Neural progenitor cell (in vitro differentiated cells): Measurements from ENCODE around the gene SCN10A. TPM values are rescaled to one million over a fixed set of nuclear protein-coding genes. Genes with fewer than 3 reads are reported as not detected.

Experiments used
- DNase-seq: peaks from one replicate; pipeline ENCODE4 v3.0.0-alpha.2; 2016; ENCODE audit warnings: low spot score
- H2AFZ ChIP-seq: fragments of 200-600 bp; sonication (generic); replicated peaks from 2 replicates; pipeline ENCODE4 v1.6.1; 2016; ENCODE audit warnings: antibody characterized with exemption
- H3F3A ChIP-seq: fragments of 200-600 bp; sonication (generic); 2 replicates; pipeline ENCODE4 v1.6.1; 2016; ENCODE audit warnings: antibody characterized with exemption, low read depth
- H3K27ac ChIP-seq: fragments of 200-600 bp; sonication (generic); 2 replicates; pipeline ENCODE4 v1.5.1; 2016; ENCODE audit warnings: mild to moderate bottlenecking
- H3K27me3 ChIP-seq: fragments of 200-600 bp; sonication (generic); 2 replicates; pipeline ENCODE4 v1.6.1; 2016; ENCODE audit warnings: mild to moderate bottlenecking, moderate library complexity
- H3K36me3 ChIP-seq: fragments of 200-600 bp; sonication (generic); 2 replicates; pipeline ENCODE4 v1.5.1; 2016
- H3K4me1 ChIP-seq: fragments of 200-600 bp; sonication (generic); 2 replicates; pipeline ENCODE4 v1.6.1; 2016; ENCODE audit warnings: mixed run types
- H3K4me2 ChIP-seq: fragments of 200-600 bp; sonication (generic); 2 replicates; pipeline ENCODE4 v1.6.1; 2016
- H3K4me3 ChIP-seq: fragments of 200-600 bp; sonication (generic); 2 replicates; pipeline ENCODE4 v1.5.1; 2016
- H3K79me2 ChIP-seq: fragments of 200-600 bp; sonication (generic); 2 replicates; pipeline ENCODE4 v1.6.1; 2016; ENCODE audit warnings: low read depth
- H3K9ac ChIP-seq: fragments of 200-600 bp; sonication (generic); 2 replicates; pipeline ENCODE4 v1.6.1; 2016
- H3K9me3 ChIP-seq: fragments of 200-600 bp; sonication (generic); 2 replicates; pipeline ENCODE4 v1.5.1; 2016; ENCODE audit warnings: low read depth
- H4K20me1 ChIP-seq: fragments of 200-600 bp; sonication (generic); 2 replicates; pipeline ENCODE4 v1.6.1; 2016; ENCODE audit warnings: low read depth
- H3K27ac Mint-ChIP-seq: 3 replicates; pipeline ENCODE4 v1.8.0; 2021; ENCODE audit warnings: mixed read lengths
- H3K27me3 Mint-ChIP-seq: 2 replicates; pipeline ENCODE4 v1.8.0; 2022; ENCODE audit warnings: low read depth, mild to moderate bottlenecking, inconsistent platforms, moderate library complexity, mixed read lengths; ENCODE audit not compliant: insufficient read depth
- H3K36me3 Mint-ChIP-seq: 3 replicates; pipeline ENCODE4 v1.8.0; 2021; ENCODE audit warnings: mixed read lengths
- H3K4me1 Mint-ChIP-seq: 3 replicates; pipeline ENCODE4 v1.8.0; 2021; ENCODE audit warnings: mixed read lengths
- H3K4me3 Mint-ChIP-seq: 3 replicates; pipeline ENCODE4 v1.8.0; 2021; ENCODE audit warnings: mild to moderate bottlenecking, moderate library complexity, mixed read lengths
- H3K9me3 Mint-ChIP-seq: 3 replicates; pipeline ENCODE4 v1.8.0; 2020; ENCODE audit warnings: mixed read lengths
- EZH2 ChIP-seq: fragments of 200-600 bp; sonication (generic); IDR thresholded peaks from 2 replicates; pipeline ENCODE4 v1.6.1; 2017; ENCODE audit warnings: antibody characterized with exemption, mild to moderate bottlenecking, moderate library complexity
- EZH2phosphoT487 ChIP-seq: fragments of 200-600 bp; sonication (generic); IDR thresholded peaks from 2 replicates; pipeline ENCODE4 v1.6.1; 2017; ENCODE audit warnings: antibody characterized with exemption
- total RNA-seq: library from RNA; depleted of rRNA; stranded (reverse); fragments of >200 nt; gene quantifications from 2 replicates; pipeline ENCODE4 v1.2.3, GENCODE V29; 2015; ENCODE audit warnings: low replicate concordance
- TF ChIP-seq, protein P1 (sequence below): fragments of 200-600 bp; sonication (generic); IDR thresholded peaks from 2 replicates; pipeline ENCODE4 v1.5.1; 2017; ENCODE audit warnings: antibody characterized with exemption, mild to moderate bottlenecking

Gene SCN10A
- total RNA-seq, 1 donor from 2014 or later = not detected

DNA sequence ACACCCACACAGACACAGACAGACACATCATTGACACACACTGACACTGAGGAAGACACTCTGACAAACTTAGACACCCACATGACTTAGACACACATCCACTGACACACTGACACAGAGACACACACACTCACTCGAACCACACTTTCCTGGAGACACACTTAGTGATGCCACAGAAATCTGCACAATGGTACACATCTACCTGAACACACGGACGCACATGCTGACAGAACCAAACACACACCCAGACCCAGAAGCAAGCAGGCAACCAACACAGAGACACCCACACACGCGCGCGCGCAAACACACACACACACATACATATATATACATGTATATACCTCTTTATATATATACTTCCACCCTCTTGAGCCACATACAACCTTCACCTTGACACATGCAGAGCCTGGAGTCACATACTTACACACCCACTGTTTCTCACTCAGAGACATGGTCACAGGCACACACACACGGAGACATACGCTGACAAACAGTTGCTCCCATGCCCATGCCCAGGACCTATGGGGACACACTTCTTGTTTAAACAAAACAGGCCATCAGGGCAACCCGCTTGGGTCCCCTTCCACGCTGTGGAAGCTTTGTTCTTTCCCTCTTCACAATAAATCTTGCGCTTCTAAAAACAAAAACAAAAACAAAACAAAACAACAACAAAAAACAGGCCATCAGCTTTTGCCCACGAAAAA is 165.6 kb downstream of the SCN10A start:
- peaks cover 26% of the 10 kb centered on the region for H3K27me3 Mint-ChIP-seq
- peaks cover 5% of the 10 kb centered on the region for H3K4me1 Mint-ChIP-seq
- no peak overlapping the region for H3K4me3 Mint-ChIP-seq
- DNase-seq = no peak
- H3K4me1 ChIP-seq = peaks cover 13% of the 10 kb centered on the region
- peaks cover 21% of the 10 kb centered on the region for H4K20me1 ChIP-seq
- H3K36me3 ChIP-seq = no peaks in the 10 kb centered on the region
- H3K36me3 Mint-ChIP-seq = no peaks in the 10 kb centered on the region
- H3K4me3 ChIP-seq = peak overlapping the region; percentile 86
- H3K9me3 Mint-ChIP-seq = no peaks in the 10 kb centered on the region
- H3K27ac Mint-ChIP-seq = no peak overlapping the region
- H3K9me3 ChIP-seq = no peaks in the 10 kb centered on the region
- H3F3A ChIP-seq = peaks cover 9% of the 10 kb centered on the region
- H3K4me2 ChIP-seq = peak overlapping the region; percentile 94
- H3K27me3 ChIP-seq = peaks cover 70% of the 10 kb centered on the region
- H3K27ac ChIP-seq = no peak overlapping the region
- H3K79me2 ChIP-seq = no peaks in the 10 kb centered on the region
- peak; percentile 24 for TF ChIP-seq EZH2
- TF ChIP-seq, protein P1, sequence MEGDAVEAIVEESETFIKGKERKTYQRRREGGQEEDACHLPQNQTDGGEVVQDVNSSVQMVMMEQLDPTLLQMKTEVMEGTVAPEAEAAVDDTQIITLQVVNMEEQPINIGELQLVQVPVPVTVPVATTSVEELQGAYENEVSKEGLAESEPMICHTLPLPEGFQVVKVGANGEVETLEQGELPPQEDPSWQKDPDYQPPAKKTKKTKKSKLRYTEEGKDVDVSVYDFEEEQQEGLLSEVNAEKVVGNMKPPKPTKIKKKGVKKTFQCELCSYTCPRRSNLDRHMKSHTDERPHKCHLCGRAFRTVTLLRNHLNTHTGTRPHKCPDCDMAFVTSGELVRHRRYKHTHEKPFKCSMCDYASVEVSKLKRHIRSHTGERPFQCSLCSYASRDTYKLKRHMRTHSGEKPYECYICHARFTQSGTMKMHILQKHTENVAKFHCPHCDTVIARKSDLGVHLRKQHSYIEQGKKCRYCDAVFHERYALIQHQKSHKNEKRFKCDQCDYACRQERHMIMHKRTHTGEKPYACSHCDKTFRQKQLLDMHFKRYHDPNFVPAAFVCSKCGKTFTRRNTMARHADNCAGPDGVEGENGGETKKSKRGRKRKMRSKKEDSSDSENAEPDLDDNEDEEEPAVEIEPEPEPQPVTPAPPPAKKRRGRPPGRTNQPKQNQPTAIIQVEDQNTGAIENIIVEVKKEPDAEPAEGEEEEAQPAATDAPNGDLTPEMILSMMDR = no peak
- no peak overlapping the region for H3K9ac ChIP-seq
- H2AFZ ChIP-seq = no peak overlapping the region

DNA sequence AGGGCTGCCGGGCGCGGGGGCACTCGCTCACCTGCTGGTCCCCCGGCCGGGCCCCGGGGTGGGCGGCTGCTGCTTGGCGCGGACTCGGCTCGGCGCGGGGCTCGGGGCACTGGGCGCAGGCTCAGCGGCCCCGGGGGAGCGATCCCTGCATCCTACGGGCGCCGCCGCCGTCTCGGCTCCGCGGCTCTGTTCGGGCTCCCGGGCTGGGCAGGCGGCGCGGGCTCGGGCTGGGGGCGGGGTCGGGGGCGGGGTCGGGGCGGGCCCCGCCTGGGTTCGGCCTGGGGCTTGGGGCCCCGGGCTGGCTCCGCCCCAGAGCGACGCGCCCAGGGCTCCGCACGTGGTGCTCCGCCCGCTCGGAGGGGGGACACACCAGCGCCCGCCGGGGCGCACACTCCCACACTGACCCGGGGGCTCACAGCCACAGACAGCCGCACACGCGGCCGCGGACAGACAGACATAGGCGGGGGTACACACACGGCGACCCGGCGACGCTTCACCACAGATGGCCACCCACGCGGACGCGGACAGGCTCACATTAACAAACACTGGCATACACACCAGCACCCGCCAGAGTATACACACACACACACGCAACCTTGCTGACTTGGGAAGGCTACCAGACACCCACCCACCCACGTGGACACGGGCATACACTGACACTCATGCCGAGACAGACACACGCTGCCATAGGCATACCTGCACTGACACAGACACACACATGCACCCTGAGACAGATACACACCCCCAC is 166.3 kb downstream of the SCN10A start, which contains the start of gene SCN5A:
Gene SCN5A, minus strand, starts transcription at position 188 of the 748 bp plus-strand sequence. CDS start 16,380 bp downstream, outside the sequence.
- Histone ChIP-seq H3K36me3 (no peaks in the 10 kb centered on the region), H3K27me3 (peaks cover 70% of the 10 kb centered on the region)
- H3K4me3 Mint-ChIP-seq = peak within 1 kb of the TSS; percentile 50

DNA sequence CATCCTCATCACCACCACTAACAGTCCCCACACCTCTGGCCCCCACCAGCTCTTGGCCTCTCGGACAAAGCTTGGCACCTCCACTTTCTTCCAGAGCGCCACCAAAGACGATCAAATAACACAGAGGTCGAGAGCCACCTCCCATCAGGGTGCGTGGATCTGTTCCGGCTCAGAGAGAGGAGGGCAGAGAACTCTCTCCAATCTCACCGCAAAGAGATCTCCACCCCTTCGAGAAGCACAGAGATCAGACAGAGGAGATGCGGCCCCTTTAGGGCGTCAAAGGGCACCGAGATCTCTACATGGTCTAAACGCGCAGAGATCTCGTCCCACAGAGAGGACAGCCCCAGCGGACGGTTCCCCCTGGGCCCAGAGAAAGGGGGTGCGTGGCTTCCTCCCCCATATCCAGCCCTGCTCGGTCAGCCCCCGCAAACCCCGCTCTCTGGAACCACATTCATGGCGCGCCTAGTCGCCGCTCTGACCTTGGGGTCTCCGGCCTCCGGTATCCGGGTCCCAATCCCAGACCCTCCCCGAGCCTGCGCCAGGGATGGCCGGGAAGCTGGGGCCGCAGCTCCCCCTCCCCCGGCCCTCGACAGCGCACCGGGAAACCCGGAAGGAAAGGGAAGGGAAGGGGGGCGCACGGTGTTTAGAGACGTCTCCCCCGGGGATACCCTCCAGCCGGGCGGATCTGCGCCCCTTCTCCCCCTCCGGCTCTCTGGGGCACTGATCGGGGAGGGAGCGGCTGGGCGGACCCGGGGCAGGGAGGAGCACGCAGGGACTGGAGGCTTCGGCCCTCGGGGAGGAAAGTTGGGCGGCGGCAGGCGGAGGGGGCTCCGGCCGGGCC is 167.1 kb downstream of the SCN10A start:
- Mint-ChIP-seq H3K4me3 (peak overlapping the region; percentile 50), H3K27me3 (peaks cover 28% of the 10 kb centered on the region)
- H3K9ac ChIP-seq = peak overlapping the region; percentile 55

More for the DNA sequence above, 166.3 kb downstream of the SCN10A start, which contains the start of gene SCN5A:
- peak within 1 kb of the TSS; percentile 94 for H2AFZ ChIP-seq
- peaks cover 4% of the 10 kb centered on the region for H3K4me1 Mint-ChIP-seq
- H3K9ac ChIP-seq = peak within 1 kb of the TSS; percentile 55
- peaks cover 21% of the 10 kb centered on the region for H4K20me1 ChIP-seq
- TF ChIP-seq, protein P1 = no peak
- TF ChIP-seq EZH2phosphoT487 (no peak), EZH2 (no peak)
- peak; percentile 82 for DNase-seq
- no peak within 1 kb of the TSS for H3K27ac Mint-ChIP-seq
- H3K36me3 Mint-ChIP-seq = no peaks in the 10 kb centered on the region
- H3K9me3 Mint-ChIP-seq = no peaks in the 10 kb centered on the region
- no peak within 1 kb of the TSS for H3K27ac ChIP-seq
- peak within 1 kb of the TSS; percentile 94 for H3K4me2 ChIP-seq
- H3K9me3 ChIP-seq = no peaks in the 10 kb centered on the region
- H3F3A ChIP-seq = peaks cover 9% of the 10 kb centered on the region
- peak within 1 kb of the TSS; percentile 86 for H3K4me3 ChIP-seq
- peaks cover 13% of the 10 kb centered on the region for H3K4me1 ChIP-seq
- no peaks in the 10 kb centered on the region for H3K79me2 ChIP-seq
- H3K27me3 Mint-ChIP-seq = peaks cover 26% of the 10 kb centered on the region

More for the DNA sequence above, 167.1 kb downstream of the SCN10A start:
- H3K4me2 ChIP-seq = peak overlapping the region; percentile 94
- Mint-ChIP-seq H3K4me1 (peaks cover 8% of the 10 kb centered on the region), H3K9me3 (no peaks in the 10 kb centered on the region), H3K36me3 (no peaks in the 10 kb centered on the region), H3K27ac (no peak overlapping the region)
- no peaks in the 10 kb centered on the region for H3K36me3 ChIP-seq
- TF ChIP-seq EZH2phosphoT487 (peak; percentile 45), EZH2 (peak; percentile 64)
- TF ChIP-seq, protein P1 = no peak
- H3K9me3 ChIP-seq = no peaks in the 10 kb centered on the region
- peak overlapping the region; percentile 86 for H3K4me3 ChIP-seq
- no peaks in the 10 kb centered on the region for H3K79me2 ChIP-seq
- no peak overlapping the region for H3K27ac ChIP-seq
- H3K4me1 ChIP-seq = peaks cover 17% of the 10 kb centered on the region
- H3F3A ChIP-seq = peaks cover 9% of the 10 kb centered on the region
- H3K27me3 ChIP-seq = peaks cover 70% of the 10 kb centered on the region
- peaks cover 21% of the 10 kb centered on the region for H4K20me1 ChIP-seq
- DNase-seq = no peak
- peak overlapping the region; percentile 94 for H2AFZ ChIP-seq
